LNCaP clone FGC (cell line): ENCODE measurements around the gene SUPT5H.

Experiments used
- DNase-seq: peaks from one replicate; pipeline ENCODE4 v3.0.0-alpha.2; 2011; ENCODE audit warnings: low read depth
- H3K4me3 ChIP-seq: 2 replicates; pipeline ENCODE4 v1.5.1; 2011; ENCODE audit warnings: mild to moderate bottlenecking, low read depth, low read length, control low read depth
- TF ChIP-seq, protein P1 (sequence below): IDR thresholded peaks from 2 replicates; pipeline ENCODE4 v1.5.1; 2012; ENCODE audit warnings: mild to moderate bottlenecking; ENCODE audit not compliant: control insufficient read depth, insufficient read depth; ENCODE audit errors: extremely low read depth

SUPT5H gene

DNA sequence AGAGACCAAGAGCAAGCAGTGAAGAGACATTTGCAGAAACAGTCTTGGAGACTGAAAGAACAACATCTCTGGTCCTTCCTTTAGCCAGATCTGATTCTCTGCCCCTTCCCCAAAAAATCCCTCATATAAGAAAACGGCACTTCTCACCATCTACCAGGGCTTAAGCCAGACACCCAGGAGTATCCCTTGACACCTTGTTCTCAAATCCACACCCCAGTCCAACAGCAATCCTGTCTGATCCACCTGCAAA is 34.6 kb upstream of the SUPT5H start:
- no peak for DNase-seq
- H3K4me3 ChIP-seq = no peak overlapping the region
- TF ChIP-seq, protein P1, sequence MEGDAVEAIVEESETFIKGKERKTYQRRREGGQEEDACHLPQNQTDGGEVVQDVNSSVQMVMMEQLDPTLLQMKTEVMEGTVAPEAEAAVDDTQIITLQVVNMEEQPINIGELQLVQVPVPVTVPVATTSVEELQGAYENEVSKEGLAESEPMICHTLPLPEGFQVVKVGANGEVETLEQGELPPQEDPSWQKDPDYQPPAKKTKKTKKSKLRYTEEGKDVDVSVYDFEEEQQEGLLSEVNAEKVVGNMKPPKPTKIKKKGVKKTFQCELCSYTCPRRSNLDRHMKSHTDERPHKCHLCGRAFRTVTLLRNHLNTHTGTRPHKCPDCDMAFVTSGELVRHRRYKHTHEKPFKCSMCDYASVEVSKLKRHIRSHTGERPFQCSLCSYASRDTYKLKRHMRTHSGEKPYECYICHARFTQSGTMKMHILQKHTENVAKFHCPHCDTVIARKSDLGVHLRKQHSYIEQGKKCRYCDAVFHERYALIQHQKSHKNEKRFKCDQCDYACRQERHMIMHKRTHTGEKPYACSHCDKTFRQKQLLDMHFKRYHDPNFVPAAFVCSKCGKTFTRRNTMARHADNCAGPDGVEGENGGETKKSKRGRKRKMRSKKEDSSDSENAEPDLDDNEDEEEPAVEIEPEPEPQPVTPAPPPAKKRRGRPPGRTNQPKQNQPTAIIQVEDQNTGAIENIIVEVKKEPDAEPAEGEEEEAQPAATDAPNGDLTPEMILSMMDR = no peak

DNA sequence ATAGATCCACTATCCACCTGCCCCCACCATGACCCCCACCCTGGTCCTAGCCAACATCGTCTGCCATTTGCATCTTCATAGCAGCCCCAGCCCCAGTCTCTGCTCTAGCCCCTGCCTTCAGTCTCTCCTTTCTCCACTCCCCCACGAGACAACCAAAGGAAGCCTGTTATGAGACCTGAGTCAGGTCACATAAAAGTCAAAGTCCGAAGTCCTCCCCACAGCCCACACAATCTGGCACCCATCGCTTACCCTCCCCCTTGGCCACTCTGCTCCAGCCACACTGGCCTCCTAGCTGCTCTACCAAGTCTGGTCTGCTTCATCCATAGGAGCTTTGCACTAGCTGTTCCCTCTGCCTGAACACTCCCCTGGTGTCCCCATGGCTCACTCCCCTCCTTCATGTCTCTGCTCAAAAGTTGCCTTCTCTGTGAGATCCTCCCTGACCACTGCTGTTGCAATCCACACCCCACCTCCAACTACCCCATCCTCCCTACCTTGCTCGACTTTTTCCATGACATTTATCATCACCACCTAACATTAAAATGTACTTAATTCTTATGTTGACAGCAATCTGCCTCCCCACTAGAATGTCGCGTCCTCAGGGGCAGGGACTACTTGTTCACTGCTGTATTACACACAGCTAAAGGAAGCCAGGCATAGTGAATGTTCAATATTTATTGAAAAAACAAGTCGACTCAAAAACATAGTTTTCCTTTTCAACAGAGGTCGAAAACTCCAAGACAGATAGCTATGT is 34.1 kb upstream of the SUPT5H start:
- TF ChIP-seq, protein P1 = no peak
- DNase-seq = no peak
- H3K4me3 ChIP-seq = peak overlapping the region; percentile 82

DNA sequence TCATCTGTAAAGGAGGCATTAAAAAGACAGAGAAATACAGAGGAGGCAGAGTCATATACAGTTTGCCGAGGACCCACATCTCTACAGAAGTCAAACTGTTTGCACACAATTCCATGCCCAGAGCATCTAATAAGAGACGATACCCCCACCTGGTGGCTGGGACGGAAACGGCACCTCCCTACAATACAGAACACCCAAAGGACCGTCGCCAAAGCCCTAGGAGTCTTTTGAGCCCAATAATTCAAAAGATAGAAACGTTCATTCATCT is 33.6 kb upstream of the SUPT5H start:
- peak; percentile 69 for DNase-seq
- TF ChIP-seq, protein P1 = peak; percentile 78
- peak overlapping the region; percentile 82 for H3K4me3 ChIP-seq

DNA sequence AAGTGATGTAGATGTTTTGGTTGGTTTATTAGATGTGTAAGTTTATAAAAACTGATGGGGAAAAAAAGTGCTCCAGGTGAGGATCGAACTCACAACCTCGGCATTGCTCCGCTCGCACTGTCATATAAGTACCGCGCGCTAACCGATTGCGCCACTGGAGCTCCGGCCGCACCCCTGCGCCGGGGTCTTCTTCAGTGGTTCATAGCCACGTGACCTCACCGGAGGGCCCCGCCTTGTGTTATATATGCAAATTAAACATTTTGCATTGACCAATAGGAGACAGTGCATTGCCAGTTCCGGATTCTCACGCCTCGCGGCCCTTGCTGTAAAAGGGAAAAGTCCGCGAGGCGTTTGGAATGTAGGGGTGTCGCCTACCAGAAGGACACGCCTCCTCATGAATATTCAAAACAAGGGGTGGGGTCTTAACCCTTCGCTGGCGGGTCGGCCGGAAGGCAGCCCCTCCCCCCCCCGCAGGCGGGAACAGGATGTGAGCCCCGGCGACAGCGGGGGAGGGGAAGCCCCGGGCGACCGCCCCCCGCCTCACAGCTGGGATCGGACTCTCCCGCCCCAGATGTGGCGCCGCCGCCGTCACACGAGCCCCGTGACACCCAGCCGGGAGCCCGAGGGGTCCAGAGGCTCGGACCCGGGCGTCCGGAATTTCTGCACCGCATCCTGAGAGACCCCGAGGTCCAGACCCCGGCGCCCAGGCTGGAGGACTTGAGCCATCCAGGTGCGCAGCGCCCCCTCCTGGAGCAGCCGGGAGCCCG is 33.1 kb upstream of the SUPT5H start, which contains the start of gene PLEKHG2:
TSS of gene PLEKHG2 (plus strand) at position 570 of the 767 bp plus-strand sequence. CDS start 1,418 bp downstream, outside the sequence.
- TF ChIP-seq, protein P1 = peak; percentile 72
- DNase-seq = peak; percentile 98
- peak within 1 kb of the TSS; percentile 82 for H3K4me3 ChIP-seq

DNA sequence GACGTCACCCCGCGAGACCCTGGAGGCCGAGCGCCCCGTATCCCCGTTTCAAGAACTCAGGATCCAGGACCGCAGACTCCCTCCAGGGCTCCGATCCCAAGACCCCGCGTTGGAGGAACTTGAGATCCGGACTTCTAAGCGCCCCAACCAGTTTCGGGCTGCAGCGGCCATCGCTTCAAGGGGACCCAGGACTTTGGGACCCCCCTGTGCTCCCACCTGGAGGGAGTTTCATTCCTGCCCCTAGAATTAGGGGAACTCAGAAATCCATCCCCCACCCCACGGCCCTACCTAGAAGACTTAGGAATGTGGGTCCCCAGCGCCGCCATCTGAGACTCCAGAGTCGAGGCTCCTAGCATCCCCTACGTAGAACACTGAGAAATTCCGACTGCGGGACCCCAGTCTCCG is 32.5 kb upstream of the SUPT5H start:
- TF ChIP-seq, protein P1 = no peak
- H3K4me3 ChIP-seq = peak overlapping the region; percentile 82
- no peak for DNase-seq

DNA sequence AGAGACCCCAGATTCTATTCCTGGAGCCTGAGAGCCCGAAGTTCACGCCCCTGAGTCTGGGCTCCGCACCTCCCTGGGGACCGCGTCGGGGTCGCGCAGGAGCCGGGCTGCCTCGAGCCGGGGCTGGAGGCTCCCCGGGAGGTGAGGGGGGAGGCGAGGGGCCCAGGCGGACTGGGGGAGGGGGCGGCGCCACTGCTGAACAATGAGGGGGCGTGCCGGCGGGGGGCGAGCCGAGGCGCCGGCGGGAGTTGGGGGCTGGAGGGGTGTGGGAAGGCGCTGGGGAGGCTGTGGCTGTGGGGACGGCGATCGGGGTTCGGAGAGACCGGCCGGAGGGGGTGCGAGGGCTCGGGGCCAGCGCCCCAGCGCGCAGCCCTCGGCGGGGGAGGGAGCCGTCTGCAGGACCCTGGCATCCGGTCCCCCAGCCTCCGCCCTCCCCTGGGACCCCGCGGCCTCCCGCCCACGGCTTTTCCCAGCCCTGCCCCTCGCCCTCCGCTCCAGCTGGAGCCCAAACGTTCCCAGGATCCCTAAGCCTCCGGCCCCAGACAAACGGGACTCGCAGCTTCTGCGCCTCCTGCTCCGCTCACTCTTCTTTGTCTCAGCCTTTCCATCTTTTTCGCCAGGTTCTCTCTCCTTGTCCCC is 32.0 kb upstream of the SUPT5H start:
- DNase-seq = no peak
- peak overlapping the region; percentile 82 for H3K4me3 ChIP-seq
- TF ChIP-seq, protein P1 = no peak
